Fibroblast of mammary gland (primary cell): Measurements from ENCODE around the gene METTL17.
A peak's percentile ranks its signal among the peaks of the same experiment; 100 is the strongest.

ENCODE experiments used
- DNase-seq: peaks from one replicate; pipeline ENCODE4 v3.0.0-alpha.2; 2010; ENCODE audit warnings: low read depth
- H3K4me3 ChIP-seq: 2 replicates; pipeline ENCODE4 v1.5.1; 2011; ENCODE audit warnings: low read depth, mild to moderate bottlenecking, low read length, moderate library complexity; ENCODE audit not compliant: control insufficient read depth
- CTCF ChIP-seq: conservative IDR thresholded peaks from 2 replicates; pipeline ENCODE4 v1.5.1; 2011; ENCODE audit warnings: low read depth, low read length, inconsistent platforms; ENCODE audit not compliant: control insufficient read depth, insufficient read depth

Gene METTL17

GRCh38 chr14:20970983-20971704, 18.6 kb upstream of the METTL17 start:
- peak overlapping the region; percentile 72 for H3K4me3 ChIP-seq
- DNase-seq, result peak; percentile 77
- TF ChIP-seq CTCF, result peak; percentile 86

DNA sequence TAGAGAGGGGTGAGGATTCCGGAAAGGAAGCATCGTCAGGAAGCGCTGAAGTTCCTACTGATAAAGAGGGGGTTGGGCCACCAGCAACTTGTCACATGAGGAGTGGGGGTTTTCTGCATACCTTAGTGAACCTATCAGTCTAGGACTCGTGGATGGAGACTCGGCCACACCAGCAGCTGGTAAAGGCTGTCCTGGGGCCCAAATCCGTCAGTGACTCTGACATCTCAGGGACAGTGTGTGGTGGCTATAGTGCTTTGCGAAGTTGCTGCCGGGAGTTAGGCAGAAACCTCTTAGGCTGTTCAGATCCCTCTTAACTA, 18.1 kb upstream of the METTL17 start:
- DNase-seq, result no peak
- no peak for TF ChIP-seq CTCF
- H3K4me3 ChIP-seq, result peak overlapping the region; percentile 72

- no peak for TF ChIP-seq CTCF
- DNase-seq, result no peak
Observed at GRCh38 chr14:20973501-20973900, 16.3 kb upstream of the METTL17 start.

GRCh38 chr14:20976291-20976690, 13.5 kb upstream of the METTL17 start:
- DNase-seq, result no peak
- H3K4me3 ChIP-seq, result no peak overlapping the region
- TF ChIP-seq CTCF, result no peak

More at GRCh38 chr14:20973501-20973900, 16.3 kb upstream of the METTL17 start:
- H3K4me3 ChIP-seq, result no peak overlapping the region

DNA sequence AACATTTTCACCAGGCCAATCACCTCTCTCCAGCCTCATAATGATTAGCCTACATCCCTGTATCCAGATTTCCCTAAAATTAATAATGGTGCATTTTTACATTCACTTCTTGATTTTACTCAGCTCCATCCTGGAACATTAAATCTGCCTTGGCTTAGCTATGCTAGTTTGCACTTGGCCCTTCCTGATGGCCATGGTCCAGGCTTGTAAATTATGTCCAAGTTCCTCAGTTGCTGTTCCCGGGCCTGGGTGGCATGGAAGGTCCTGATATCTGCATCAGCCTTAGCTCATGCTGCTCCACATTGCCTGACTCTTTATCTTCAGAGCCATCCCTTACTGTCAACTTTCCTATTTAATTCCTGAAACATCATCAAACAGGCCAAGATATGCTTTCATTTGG, 11.1 kb upstream of the METTL17 start:
- no peak for TF ChIP-seq CTCF
- no peak for DNase-seq
- no peak overlapping the region for H3K4me3 ChIP-seq

DNA sequence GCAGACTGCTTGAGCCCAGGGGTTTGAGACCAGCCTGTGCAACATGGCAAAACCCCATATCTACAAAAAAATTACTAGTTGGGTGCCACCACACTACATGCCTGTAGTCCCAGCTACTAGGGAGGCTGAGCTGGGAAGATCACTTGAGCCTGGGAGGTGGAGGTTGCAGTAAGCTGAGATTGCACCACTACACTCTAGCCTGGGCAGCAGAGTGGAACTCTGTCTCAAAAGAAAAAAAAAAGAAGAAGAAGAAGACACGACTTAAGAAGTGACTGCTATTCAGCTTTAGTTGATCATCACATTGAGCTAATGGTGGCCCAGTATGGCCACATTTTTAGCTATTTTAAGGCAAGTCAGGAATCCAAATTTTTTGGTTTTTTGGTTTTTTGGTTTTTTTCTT, 8.9 kb upstream of the METTL17 start:
- no peak for TF ChIP-seq CTCF
- H3K4me3 ChIP-seq, result no peak overlapping the region
- no peak for DNase-seq
